ENCODE results near the gene ARL8A.
A peak's percentile ranks its signal among the peaks of the same experiment; 100 is the strongest.
"Not testable (repeated sequence)": the region's sequence is repeated elsewhere in the genome, so short reads cannot be mapped to it uniquely, and the experiment has no call there.

Gene ARL8A

DNA sequence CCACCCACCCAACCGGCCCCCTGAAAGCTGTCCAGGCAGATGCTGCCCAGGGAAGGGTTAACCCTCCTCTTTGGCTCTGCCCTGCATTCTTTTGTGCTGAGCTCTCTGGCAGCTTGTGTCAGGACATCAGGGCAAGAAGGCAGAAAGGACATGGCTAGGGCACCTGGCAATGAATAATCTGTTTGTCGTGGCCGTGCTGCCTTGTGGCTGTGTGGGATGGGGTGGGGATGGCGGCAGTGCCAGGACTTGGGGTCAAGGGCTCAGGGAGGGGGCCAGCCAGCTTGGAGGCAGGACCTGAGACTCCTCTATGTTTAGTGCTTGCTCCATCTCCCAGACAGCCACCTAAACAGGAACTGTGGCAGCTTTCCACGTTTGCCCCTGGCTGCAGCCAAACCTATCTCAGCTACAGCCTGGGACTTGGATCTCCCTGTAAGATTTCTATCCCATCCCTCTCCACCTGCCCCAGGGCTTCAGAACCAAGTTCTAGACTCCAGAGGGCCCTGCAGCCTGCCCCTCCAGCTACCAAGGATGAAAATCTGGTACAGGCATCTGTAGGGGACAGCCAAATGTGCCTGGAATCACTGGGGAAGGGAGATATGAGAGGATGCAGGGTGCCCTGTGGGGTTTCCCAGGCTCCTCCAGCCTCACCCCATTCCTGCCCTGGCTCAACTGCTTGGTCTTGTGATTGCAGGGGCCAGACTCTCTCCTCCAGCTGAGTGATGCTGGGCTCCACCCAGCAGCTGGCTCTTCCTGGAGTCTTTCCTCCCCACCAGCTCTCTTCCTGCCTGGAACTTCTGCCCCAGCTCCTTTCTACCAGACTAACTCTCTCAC is 31.5 kb downstream of the ARL8A start:
- peak; percentile 33 for DNase-seq (ENCODE audit: low spot score)

DNA sequence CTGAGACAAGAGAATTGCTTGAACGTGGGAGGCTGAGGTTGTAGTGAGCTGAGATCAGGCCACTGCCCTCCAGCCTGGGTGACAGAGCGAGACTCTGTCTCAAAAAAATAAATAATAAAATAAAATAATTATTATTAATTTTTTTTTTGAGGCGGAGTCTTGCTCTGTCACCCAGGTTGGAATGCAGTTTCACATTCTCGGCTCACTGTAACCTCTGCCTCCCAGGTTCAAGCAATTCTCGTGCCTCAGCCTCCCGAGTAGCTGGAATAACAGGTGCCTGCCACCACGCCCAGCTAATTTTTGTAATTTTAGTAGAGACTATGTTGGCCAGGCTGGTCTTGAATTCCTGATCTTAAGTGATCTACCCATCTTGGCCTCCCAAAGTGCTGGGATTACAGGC is 32.9 kb downstream of the ARL8A start:
- not testable (repeated sequence) for DNase-seq (ENCODE audit: low spot score)

DNA sequence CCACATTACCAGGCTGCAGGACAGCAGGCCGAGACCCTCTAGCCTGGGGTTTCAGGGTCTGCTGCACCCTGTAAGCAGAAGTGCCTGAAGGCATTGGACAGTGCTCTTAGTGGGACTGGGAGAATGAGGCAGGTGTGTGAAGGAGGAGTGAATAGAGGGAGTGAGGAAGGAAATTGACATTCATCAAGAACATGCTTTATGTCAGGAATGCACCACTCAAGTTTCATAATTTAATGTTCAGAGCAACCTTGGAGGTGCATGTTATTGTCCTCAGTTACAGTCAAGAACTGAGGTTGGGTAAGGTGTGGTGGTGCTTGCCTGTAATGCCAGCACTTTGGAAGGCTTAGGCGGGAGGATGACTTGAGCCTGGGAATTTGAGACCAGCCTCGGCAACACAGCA is 33.6 kb downstream of the ARL8A start:
- no peak for DNase-seq (ENCODE audit: low spot score)

DNA sequence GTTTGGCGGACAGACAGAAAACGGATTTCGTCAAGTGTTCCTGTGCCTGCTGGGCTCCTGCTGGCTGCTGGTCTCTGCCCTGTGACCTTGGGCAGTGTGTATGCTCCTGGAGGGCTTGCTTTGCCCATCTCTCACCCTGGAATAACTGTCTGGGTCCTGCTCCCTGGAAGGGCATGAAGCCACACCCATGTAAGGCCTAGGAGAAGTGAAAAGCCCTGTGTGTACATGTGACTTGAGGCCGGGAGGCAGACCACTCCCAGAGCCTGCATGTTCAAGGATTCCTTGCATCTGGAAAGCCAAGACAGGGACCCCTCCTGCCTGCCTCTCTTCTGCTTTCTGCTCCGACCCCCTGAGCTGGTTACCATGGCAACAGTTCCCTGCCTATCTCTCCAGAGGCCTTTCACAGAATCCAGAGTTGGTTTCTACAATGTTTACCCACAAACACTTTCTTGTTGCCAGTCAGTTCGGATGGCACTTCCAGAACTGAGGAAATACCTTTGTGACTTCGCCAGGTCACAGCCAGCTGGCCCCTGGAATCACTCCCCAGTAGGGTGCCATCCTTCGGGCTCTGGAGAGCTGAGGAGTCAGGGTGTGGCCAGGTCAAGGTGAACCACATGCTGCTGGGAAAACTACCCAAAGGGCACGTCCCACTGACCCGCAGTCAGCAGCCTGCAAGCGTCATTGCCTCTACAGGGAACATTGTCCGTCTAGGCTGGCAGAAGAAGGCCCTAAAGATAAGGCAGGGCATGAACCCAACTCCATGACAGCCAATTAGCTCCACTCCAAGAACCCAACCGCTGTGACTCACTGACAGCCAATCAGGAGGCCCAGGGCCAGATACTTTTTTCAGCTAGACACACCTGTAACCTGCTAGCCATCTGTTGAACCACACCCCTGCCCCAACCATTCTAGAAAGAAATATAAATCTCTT is 36.5 kb downstream of the ARL8A start:
- DNase-seq (ENCODE audit: low spot score) = no peak

DNA sequence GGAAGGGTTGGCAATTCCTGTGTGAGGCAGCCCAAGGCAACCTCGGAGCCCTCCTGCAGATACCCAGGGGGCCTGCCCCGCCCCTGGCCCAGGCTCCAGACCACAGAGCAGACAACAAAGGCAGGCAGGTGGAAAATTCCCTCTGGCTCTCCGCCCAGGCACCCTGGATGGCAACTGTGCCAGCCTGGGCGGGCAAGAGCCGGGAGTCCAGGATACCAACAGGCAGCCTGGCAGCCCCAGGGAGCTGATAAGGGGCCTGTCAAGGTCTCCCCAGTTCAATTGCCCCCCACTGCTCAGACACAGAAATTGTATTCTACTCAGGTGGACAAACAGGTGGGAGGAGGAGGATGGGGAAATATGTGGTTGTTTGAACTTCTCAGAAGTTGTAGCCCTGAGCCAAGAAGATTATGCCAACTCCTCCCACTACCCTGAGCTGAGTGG is 37.2 kb downstream of the ARL8A start:
- DNase-seq (ENCODE audit: low spot score) = peak; percentile 51

DNA sequence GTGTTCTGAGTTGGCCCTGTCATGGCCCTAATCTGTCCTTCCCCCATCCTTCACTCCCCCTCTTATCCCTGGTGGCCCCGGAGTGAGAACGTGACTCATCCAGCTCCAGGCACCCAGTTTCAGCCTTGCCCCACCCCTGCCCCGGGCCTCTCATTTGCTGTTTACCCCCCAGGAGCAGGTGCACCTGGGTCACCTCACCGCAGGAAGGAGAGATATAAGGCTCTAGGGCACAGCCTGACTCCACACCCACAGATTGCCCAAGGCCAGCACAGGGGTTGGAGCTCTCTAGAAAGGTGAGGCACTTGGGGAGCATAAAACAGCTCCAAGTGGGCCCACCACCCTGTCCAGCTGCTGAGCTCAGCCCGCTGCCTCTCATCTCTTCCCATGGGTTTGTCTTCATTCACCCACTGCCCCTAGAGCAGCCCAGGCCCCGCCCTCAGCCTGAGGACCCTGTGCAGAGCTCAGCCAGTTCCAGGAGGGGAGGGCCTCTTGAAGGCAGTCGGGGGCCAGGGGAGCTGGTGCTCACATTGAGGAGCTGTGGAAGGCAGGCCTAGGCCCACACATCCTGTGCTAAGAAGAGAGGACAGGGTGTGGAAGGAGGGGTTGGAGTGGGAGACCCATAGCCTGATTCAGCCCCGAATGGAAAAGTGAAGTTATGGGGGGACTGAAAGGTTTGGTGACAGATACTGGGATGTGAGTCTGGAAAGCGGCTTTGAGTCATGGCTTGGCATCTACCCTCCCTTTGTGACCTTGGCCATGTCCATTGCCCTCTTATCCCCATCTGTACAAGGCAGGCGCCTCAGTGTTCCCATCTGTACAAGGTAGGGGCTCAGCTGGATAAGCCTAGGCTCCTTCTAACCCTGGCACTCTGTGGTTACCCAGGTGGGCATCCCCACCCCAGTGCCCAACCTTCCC is 37.9 kb downstream of the ARL8A start:
- DNase-seq (ENCODE audit: low spot score) = no peak

DNA sequence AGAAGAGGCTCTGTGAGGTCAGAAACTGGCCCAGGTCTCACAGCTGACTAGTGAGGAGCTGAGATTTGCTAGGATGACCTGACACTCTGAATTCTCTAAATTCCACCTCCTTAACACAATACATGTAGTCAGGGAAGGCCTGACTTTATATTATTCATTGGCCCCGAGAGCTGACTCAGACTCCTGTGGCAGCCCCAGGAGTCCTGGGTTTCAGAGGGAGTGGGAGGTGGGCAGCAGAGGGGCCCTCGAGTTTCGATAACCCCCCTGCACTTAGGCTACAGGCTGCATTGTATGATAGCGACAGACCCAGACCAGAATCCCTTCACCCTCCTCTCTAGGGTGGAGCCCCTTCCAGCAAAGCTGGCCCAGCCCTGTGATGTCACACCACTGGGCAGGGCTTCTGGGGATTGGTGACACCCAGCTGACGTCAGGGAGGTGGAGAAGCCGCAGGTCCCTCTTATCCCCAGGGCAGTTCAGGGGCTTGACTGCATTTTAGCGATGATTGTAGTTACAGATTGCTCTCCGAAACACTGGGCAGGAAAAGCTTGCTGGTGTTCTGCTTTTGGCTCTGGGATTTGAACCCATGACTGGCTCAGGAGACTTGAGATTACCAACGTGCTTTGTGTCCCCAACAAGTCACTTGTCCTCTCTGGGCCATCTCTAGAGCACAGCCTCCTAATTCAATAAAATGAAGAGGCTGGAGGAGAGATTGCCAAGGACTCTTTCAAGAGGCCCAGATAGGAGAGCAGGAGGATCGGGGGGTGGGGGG is 38.8 kb downstream of the ARL8A start:
- peak; percentile 91 for DNase-seq (ENCODE audit: low spot score)

DNA sequence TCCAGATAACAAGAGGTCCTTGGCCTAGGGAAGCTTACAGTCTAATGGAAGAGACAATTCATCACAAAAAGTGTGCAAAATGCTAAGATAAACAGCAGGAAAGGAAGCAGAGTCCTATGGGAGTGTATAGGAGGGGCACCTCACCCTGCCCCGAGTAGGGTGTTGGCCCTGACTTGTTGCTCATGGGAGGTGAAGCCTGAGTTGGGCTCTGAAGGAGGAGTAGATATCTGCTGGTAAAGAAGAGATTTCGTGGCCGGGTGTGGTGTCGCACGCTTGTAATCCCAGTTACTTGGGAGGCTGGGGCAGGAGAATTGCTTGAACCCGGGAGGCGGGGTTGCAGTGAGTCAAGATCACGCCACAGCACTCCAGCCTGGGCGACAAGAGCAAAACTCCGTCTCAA is 40.5 kb downstream of the ARL8A start:
- no peak for DNase-seq (ENCODE audit: low spot score)

DNA sequence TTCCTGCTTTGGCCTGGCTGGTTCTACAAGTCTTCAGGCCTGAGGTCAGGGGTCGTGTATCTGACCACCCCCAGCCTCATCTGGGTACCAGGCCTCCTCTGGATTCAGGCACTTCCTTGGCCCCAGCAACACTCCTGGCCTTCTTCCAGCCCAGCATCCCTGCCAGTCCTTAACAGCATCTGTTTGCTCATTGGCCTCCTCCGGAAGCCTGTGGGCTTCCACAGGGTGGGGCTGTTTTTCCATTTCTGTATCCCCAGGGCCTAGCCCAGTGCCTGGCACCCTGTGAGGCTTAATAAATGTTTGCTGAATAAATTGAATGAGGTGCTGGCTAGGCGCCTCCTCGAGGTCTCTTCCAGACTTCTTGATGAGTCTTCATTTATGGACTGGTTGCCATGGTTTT is 43.4 kb downstream of the ARL8A start:
- no peak for DNase-seq (ENCODE audit: low spot score)

DNA sequence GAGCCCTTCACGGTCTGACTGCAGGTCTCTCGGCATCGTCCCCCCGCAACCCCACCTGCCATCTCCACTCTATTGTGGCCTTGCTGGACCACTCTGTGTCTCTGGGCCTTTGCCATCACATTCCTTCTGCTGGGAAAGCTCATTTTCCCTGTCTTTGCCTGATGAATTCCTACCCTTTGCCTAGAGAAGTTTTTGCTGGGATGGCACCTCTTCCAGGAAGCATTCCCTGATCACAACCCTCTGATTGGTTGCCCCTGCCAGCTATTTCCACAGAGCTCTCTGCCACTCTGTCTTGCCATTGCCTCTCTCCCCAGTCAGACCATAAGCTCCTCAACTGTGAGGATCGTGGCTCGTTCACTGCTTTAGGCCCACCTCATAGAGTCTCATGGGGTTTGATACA is 50.7 kb downstream of the ARL8A start:
- DNase-seq (ENCODE audit: low spot score) = no peak

DNA sequence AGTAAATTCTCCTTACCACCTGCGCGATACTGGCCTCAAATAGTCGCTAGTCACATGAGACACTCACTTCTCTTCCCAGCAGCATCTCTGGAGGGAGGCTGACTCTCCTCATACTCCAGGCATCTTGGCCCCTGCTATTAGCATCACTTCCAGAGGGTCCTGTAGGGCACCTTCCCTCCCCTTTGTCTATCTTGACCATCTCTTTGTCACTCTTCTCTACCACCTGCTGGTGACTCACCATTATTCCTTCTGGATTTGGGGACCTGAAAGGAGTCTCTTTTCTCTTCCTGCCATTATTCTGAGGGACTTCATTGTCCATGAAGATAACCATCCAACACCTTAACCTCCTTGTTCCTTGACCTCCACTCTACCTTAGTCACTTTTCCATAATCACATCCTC is 53.5 kb downstream of the ARL8A start:
- DNase-seq (ENCODE audit: low spot score) = peak; percentile 33

DNA sequence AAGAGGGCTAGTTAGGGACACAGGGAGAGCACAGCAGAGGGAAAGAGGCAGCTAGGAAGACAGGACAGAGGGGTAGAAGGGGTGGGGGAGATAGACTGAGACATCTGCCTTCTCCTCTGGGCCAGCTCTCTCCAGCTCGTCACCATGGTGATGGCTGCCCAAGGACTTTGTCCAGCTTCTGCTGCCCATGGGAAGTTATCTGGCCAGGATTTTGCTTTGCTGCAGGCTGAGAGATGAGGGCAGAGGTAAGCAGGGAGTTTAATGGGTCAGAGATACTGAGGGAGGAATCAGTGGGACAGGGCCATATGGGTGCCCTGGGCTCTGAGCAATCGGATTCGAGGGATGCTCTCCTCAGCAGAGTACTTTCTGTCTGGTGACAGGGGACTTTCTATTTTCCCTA is 56.3 kb downstream of the ARL8A start:
- DNase-seq (ENCODE audit: low spot score) = no peak

DNA sequence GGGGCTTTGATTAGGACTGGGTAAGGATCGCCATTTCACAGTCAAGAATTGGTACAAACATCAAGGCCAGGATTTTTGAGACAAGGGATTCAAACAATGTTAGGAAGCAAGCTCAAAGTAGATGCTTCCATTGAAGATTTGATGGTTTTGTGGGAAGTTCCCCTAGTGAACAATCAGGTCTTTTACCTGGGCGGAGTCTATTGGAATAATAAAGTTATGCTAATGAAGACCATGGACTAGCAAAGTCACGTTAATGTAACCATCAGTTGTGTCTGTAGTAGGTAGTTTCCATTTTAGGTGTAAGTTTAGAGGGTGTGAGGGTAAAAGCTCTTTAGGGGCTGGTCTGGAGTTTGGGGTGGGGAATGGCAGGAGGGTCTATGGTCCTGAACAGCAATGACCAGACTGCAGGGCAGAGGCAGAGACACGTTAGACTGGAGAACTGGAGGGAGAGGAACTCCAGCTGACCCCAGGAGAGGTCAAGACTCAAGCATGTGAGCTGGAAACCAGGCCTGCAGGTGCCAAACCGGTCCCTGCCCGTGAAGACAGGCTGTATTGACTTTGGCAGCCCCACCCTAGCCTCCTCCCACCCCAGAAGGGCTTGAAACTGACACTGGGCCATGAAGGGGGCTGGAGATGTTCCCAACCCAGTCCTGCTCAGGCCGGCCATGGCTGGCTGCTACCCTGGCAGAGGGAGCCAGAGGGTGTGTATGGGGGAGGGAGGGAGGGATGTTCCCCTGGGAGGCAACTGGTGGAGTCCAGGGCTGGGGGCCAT is 57.8 kb downstream of the ARL8A start:
- peak; percentile 50 for DNase-seq (ENCODE audit: low spot score)

DNA sequence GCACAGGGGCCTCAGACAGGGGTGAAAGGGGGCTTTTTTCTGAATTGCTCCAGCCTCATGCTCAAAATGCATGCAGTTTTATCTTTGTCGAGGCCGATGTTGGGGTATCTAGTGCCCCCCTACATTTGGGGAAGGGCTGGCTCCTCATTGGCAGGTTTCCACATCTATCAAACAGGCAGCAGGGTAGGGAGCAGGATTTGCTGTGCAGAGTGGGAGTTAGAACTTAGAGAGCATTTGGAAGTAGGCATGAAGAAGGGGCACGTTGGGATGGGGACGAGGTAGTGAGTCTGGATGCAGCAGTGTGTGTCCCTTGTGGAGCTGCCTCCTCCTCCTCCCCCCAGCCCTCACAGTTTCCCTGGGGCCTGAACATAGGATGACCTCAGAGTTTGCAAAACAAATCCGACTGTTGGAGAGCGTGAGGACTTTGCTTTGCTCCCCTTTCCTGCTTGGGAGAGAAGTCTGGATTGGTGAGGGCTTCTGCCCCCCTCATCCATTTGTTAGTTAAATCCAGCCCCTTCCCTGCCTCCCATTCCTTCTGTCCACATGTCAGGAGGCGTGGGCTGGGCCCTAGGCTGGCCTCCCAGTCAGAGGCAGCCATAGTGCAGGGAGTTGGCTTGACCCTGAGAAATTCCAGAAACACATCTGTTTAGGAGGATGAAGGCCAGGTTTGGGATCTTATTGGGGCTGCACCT is 58.7 kb downstream of the ARL8A start:
- DNase-seq (ENCODE audit: low spot score) = peak; percentile 62

DNA sequence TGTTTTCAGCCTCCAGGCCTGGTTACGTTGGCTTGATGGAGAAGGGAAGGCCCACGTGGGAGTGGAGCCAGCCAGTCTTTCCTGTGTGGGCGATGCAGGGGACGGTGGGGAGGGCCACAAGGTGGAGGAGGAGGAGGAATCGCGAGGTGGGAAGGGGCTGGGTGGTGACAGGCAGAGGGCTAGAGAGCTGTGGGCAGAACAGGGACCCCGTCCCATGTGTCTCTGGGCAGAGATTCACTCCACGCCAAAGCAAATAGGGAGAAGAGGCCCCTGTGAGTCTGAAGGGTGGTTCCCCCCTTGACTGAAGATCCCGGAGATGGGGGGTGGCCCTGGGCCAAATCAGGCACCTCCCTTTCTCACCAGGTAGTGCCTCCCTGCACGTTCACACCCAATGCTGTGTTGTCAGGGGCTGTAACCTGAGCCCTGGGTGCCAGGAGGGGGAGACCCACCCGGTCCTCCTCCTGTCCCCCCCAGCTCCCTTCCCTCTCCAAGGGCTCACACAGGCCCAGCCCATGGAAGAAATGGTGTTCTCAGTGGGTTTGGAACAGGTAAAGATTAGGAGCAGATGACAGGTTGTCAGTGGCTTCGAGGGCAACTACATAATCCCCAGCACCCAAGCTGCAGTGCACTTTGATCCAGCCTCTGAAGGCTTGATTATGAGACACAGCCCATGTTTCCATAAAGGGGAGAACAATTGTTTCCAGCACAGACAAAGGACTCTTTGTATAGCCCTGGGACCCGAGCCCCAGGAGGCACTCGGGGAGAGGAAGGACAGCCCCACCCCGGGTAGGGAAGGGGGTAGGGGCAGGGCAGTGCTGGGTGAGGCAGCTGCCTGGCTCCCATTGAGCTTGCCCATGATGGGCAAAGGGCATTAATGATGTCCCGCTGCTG is 59.5 kb downstream of the ARL8A start:
- peak; percentile 71 for DNase-seq (ENCODE audit: low spot score)

Measured in iPS-NIHi11 (cell line).